Measurements from ENCODE around the gene MAD2L1BP.

The MAD2L1BP gene

DNA sequence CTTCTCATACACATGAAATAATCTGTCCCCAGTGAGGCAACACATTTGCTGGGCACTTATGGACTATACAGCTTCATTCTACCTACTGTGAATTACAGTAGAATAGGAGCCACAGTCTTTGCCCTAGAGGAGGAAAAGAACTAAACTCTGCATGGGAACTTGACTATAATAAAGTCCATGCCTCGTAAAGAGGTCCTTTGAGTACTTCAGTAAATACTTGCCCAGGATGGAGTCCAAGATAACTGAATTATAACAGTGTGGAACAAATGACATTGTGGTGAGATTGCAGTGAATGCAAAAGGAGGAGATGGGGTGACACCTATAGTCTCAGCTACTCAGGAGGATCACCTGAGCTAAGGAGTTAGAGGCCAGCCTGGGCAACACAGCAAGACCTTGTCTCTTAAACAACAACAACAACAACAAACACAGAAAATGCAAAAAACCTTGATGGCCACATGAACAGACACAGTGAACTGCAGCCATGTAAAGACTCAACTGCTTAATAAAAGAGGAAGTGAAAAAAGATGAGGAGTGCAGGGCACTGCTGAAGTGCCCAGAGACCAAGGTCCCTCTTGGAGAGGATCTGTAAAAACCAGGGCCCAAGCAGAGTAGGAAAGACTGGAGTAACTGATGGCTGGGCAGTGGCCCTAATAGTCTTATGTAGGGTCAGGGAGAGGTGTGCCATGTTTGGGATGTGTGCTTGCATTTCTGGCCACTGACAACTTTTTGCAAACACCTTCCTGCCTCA is 48.2 kb downstream of the MAD2L1BP start:
- no peak for DNase-seq

DNA sequence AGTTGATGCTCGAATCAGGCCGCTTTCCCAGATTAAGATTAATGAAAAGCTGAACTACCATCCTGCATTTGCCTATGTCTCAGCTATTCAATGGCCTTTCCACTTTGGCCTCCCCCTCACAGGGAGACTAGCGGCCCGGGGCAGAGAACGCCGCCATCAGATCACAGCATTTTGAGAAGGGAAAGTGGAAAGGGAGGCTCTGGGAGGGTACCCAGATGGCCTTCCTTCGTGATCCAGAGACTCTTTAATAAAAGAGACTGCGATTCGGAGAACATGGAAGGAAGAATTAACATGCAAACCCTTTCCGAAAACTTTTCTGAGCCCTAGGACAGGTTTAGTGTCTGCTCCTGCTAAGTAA is 51.4 kb downstream of the MAD2L1BP start:
- no peak for DNase-seq

DNA sequence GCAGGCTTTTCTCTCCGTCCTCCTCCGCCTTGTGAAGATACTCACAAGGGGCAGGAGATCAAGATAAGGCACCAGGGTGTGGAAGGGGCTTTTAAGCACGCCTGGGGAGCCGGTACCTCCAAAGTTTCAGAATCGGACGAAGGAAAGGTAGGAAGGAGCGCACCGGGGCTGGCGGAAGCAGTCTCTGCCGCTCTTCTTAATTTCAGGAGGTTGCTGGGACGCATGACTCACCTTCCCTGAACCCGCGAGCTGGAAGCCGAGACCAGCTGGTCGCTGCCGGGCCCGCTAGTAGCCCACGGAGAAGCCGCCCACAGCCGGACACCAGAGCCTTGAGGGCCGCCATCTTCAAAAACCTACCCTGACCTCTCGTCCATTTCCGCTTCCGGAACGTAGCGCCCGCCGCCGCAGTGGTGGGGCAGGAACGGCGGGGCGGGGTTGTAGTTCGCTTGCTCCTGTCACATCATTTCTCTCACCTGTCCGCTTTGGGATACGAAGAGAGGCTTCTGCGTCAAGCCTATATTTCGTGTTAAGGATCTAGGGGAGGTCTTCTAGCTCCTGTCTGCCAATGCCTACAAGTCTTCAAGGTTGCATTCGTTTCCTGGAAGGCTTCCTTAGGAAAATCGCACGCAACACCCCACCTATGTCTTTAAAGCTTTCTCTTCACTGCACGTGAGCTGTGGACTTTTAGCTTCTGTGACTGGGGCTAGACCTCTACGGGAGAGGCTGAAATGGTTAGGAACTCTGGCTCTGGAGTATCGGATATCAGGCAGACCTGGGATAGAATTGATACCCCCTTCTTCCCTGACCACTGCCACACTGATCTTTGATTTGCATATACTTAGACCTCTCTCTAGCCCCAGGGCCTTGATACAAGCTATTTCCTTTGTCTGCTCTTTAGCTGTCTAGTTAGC is 52.1 kb downstream of the MAD2L1BP start, which contains the start of gene MRPS18A:
TSS of gene MRPS18A (minus strand) at position 355 of the 911 bp plus-strand sequence. CDS start at position 343, 12 bp downstream.
- DNase-seq = peak; percentile 81

DNA sequence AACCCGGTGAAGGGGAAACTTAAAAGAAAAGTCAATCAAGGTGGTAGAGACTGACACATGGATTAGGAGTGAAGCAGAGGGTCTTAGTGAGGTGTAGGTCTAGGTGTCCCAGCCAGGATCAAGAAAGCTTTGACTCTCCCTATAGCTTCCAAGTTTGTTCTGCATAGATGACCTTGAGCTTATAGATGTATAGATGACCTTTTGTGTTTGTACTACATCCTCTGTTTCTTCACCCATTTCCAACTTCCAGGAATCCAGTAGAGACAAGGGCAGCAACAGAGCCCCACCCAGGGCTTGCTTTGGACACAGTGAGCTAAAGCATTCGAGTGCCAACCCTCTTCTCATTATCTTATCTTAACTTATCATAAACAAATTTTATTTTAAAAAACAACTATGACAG is 53.8 kb downstream of the MAD2L1BP start:
- no peak for DNase-seq

All from CD4-positive, alpha-beta T cell treated with Interleukin-6 for 4 hours (primary cell).